Inferior parietal cortex (tissue), 1 donor: ENCODE data around the gene FITM2.
"Not testable (repeated sequence)": the region's sequence is repeated elsewhere in the genome, so short reads cannot be mapped to it uniquely, and the experiment has no call there.

Experiments used
- DNase-seq: peaks from one replicate; pipeline ENCODE4 v3.0.0-alpha.2; 2016; ENCODE audit errors: extremely low spot score

FITM2 gene

DNA sequence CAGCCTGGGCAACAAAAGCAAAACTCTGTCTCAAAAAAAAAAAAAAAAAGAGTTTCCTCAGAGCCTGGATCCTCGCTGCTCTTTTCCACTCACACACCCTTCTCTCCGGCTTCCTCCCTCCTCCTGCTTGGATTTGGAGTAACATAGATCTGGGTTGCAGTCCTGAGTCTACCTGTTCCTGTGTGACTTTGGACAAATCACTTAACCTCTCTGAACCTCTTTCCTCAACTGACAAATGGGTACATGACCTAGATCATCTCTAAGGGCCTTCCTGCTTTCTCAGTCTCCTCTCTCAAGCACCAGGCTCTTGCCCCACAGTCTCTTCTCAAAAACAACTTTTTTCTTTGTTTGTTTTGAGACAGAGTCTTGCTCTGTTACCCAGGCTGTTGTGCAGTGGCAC, 20.2 kb upstream of the FITM2 start:
- DNase-seq, result no peak

- no peak for DNase-seq
Observed at GRCh38 chr20:44328428-44328827, 17.4 kb upstream of the FITM2 start.

DNA sequence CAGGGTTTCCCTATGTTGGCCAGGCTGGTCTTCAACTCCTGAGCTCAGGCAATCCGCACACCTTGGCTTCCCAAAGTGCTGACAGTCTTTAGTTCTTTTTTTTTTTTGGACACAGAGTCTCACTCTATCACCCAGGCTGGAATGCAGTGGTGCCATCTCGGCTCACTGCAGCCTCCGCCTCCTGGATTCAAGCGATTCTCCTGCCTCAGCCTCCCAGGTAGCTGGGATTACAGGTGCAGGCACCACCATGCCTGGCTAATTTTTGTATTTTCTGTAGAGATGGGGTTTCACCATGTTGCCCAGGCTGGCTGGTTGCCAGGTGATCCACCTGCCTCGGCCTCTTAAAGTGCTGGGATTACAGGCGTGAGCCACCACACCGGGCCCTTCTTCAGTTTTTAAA, 16.7 kb upstream of the FITM2 start:
- not testable (repeated sequence) for DNase-seq

DNA sequence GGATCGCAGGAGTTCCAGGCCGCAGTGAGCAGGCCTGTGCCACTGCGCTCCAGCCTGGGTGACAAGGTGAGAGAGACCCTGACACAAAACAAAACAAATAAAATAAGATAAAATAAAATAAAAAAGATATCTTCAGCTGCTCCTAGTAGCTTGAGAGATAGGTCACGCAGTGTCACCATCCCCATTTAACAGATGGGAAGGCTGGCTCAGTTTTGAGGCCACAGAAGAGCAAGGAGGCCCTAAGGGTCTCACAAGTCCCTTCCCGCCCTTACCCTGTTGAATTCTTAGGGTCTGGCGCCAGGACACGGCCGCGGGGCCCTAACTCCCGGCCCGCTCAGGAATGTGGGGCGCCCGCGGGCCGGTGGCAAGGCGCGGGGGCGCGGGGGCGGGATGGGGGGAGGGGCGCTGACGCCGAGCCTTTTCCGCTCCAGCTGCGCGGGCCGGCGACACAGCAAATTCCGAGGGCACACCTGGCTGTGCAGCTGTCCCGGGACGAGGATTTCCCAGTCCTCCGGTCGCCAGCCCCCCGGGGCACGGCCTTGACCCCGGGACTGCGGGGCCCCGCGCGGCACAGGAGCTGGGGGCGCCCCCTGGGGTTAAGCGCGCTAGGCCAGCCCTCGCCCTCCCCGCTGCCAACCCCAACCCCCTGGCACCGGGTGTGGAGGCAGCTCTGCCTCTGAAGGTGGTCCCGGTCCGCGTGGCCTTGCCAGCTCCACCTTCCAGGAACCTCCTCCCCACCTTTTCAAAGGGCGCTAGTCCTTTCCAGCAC, 15.6 kb upstream of the FITM2 start:
- no peak for DNase-seq

- no peak for DNase-seq
Observed at GRCh38 chr20:44324343-44324742, 13.3 kb upstream of the FITM2 start.

GRCh38 chr20:44319839-44320422, 8.9 kb upstream of the FITM2 start:
- no peak for DNase-seq

DNA sequence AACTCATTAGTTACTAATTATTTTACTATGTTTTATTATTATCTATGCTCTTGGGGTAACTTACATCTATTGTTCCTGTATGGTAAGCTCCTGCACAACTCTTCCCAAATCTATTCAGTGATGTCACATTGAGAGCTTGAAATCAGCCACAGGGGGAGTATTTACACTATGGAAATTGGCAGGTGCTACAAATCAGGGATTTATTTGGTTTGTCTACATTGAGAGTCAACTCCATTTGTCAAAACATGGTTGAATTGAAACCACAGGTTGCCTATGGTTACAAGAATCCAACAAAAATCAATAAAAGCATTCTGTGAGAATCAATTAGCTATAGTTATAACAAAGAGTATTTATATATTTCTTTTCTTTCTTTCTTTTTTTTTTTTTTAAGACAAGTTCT, 3.9 kb upstream of the FITM2 start:
- DNase-seq, result no peak

DNA sequence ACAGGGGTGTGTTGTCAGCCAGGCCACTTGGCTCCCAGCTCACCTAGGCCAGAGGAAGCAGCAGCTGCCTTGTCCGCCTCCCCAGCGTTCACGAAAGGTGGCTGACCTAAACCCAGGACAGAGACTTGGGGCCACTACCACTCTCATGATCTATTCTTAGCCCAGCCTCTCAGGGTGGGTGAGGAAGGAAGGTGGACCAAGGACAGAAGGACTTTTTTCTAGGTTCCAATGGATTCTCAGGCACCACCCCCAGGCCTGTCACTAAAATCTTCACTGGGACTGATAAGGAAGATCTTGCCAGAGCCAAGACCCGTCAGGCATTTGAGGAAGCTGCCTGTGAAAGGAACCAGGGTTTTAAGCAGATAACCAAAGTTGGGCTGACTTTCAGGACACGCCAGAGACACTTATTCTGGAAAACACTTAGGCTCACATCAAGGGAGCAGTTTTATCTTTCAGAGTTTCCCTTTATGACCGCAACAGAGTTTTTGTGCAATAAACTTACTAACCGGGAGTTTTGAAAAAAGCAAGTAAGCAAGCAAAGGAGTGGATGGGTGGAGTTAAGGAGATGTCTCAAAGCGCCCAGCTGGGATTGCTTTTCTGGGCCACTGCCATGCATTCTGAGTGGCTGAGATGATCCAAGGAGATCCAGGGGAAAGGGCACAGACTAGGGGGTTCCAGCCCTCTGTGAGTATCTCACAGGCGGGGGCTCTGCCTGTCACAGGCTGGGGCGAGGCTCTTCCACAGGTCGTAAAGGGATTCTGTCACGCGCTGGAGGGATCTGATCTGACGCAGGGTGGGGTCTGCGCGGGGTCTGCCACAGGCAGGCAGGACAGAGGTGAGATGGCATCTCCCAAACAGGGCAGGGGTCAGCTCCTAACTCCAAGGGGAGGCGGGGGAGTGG, 989 bp downstream of the FITM2 start:
- peak; percentile 11 for DNase-seq

GRCh38 chr20:44306927-44307326, 4.1 kb downstream of the FITM2 start:
- DNase-seq, result no peak

DNA sequence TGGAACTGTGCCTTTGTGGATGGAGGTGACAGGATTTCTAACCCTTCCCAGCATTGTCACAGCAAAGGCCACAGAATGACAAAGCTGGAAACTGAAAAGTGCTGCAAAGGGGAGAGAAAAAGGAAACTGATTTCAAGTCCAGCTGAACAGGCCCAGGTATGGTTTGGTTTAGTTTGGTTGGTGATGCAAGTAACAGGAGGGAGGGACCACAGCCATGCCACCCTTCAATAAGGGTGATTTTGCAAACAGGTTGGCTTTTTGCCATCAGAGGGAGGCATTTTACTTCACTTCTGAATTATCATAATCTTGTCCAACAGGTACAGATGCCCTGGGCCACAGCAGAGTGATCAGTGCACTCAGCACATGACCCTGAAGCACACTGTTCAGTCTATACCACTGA, 6.6 kb downstream of the FITM2 start:
- no peak for DNase-seq

DNA sequence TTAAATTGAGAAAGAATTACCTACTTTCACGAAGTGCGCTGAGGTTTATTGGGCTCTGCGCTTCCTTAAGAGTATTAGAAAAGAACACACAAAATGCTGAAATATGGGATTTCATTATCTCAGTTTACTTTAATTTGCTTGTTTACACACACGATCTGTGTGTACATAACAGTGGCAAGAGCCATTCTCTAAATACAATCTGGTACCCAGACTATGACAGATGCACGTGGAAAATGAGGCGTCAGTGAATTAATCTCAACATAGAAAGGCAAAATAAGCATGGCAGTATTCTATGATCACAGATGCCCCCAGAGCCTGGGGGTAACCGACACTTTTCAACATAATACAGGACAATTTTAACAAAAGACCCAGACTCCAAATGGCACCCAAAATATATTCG, 8.3 kb downstream of the FITM2 start:
- DNase-seq, result no peak

- DNase-seq, result no peak
Observed at GRCh38 chr20:44302026-44302669, 8.9 kb downstream of the FITM2 start.

DNA sequence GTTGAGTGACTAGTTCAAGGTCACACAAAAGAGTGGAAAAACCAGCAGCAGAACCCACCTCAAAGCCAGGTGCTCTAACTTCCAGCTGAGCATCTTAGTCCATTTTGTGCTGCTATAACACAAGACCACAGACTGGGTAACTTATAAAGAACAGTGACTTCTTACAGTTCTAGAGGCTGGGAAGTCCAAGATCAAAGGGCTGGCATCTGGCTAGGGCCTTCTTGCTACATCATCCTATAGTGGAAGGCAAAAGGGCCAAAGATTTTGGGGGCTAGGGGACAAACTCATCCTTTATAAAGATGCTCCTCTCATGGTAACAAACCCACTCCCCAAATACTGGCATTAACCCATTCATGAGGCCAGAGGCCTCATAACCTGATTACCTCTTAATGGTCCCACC, 9.7 kb downstream of the FITM2 start:
- DNase-seq, result no peak

DNA sequence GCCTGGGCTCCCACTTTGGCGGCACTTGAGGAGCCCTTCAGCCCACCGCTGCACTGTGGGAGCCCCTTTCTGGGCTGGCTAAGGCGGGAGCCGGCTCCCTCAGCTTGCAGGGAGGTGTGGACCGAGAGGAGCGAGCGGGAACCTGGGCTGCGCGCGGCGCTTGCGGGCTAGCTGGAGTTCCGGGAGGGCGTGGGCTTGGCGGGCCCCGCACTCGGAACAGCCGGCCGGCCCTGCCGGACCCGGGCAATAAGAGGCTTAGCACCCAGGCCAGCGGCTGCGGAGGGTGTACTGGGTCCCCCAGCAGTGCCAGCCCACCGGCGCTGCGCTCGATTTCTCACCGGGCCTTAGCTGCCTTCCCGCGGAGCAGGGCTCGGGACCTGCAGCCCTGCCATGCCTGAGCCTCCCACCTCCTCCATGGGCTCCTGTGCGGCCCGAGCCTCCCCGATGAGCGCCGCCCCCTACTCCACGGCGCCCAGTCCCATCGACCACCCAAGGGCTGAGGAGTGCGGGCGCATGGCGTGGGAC, 11.9 kb downstream of the FITM2 start:
- not testable (repeated sequence) for DNase-seq

DNA sequence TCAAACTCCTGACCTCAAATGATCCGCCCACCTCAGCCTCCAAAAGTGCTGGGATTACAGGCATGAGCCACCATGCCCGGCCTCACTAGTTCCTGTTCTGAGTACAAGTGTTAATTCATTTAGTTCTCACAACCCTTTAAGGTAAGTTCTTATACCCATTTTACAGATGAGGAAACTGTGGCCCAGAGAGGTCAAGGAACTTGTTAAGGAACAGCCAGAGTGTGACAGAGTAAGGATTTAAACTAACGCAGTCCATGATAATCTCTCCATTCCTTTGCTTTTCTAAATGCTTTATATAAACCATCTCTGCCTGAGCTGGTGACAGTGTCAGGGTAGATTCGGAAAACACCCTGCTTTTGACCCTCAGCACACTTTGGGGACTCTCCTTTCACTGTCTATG, 13.3 kb downstream of the FITM2 start:
- DNase-seq, result no peak

DNA sequence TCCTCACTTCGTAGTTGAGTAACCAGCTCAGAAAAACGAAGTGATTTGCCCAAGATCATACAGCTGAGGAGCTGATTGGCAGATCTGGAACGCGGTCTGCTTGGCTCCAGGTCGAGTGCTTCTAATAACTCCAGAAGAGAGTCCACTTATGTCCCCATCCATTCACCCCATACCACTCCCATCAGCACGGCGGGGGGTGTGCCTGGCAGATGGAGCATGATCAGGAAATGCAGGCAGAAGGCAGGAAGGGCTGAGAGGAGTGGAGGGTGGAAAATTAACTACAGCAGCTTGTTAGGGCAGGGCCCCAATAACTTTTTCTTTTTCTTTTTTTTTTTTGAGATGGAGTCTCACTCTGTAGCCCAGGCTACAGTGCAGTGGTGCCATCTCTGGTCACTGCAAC, 15.0 kb downstream of the FITM2 start:
- DNase-seq, result no peak

- no peak for DNase-seq
Observed at GRCh38 chr20:44291754-44292153, 19.2 kb downstream of the FITM2 start.

DNA sequence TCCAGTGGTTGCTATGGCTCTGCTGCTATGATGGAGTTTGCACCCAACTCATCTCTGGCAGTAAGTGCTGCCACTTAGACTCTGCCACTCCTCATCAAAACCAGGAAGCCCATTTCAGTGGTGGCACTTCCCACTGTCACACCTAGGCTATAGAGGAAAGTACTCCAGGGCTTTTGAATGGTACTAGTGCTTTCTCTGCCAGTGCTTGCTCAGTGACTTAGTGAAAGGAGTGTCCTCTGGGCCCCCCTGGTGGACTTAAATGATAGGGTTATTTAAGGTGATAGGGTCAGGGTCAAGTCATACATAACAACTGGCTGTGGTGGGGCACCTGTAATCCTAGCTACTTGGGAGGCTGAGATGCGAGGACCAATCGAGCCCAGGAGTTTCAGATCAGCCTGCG, 22.8 kb downstream of the FITM2 start:
- DNase-seq, result no peak

- DNase-seq, result no peak
Observed at GRCh38 chr20:44287272-44288097, 23.5 kb downstream of the FITM2 start.

- DNase-seq, result no peak
Observed at GRCh38 chr20:44284032-44284431, 27.0 kb downstream of the FITM2 start.

- DNase-seq, result no peak
Observed at GRCh38 chr20:44282192-44282591, 28.8 kb downstream of the FITM2 start.
